SH-SY5Y (cell line): Measurements from ENCODE around the gene RYR3.

ENCODE experiments used
- GATA2 ChIP-seq: IDR thresholded peaks from 2 replicates; pipeline ENCODE4 v1.6.1; 2011; ENCODE audit warnings: mild to moderate bottlenecking, low read depth, low read length
- GATA3 ChIP-seq: IDR thresholded peaks from 2 replicates; pipeline ENCODE4 v1.6.1; 2011; ENCODE audit warnings: low read depth, mild to moderate bottlenecking, low read length, moderate library complexity

The RYR3 gene

GRCh38 chr15:33310481-33311311 lies at the start of gene RYR3:
RYR3 (plus strand) TSS chr15:33310967; CDS start chr15:33311046, 79 bp downstream.
- TF ChIP-seq GATA3 = no peak
- no peak for TF ChIP-seq GATA2

- TF ChIP-seq GATA2 (no peak), GATA3 (no peak)
Measured at GRCh38 chr15:33262306-33262705, 48.5 kb upstream of the RYR3 start.

GRCh38 chr15:33277689-33278088 lies 33.1 kb upstream of the RYR3 start:
- TF ChIP-seq GATA2 = 0 out of 2 replicates have a peak, but pooled peaks have one; percentile 7
- TF ChIP-seq GATA3 = no peak

- no peak for TF ChIP-seq GATA3
- TF ChIP-seq GATA2 = no peak
Measured at GRCh38 chr15:33278816-33279612, 31.8 kb upstream of the RYR3 start.

- TF ChIP-seq GATA2 (no peak), GATA3 (no peak)
Measured at GRCh38 chr15:33279613-33280205, 31.1 kb upstream of the RYR3 start.

- TF ChIP-seq GATA3 (no peak), GATA2 (no peak)
Measured at GRCh38 chr15:33282226-33283020, 28.3 kb upstream of the RYR3 start.

- no peak for TF ChIP-seq GATA2
- TF ChIP-seq GATA3 = no peak
Measured at GRCh38 chr15:33283576-33283975, 27.2 kb upstream of the RYR3 start.

- TF ChIP-seq GATA2 (no peak), GATA3 (no peak)
Measured at GRCh38 chr15:33284336-33284735, 26.4 kb upstream of the RYR3 start.

GRCh38 chr15:33292717-33293307 lies 18.0 kb upstream of the RYR3 start:
- no peak for TF ChIP-seq GATA3
- no peak for TF ChIP-seq GATA2

GRCh38 chr15:33293713-33294334 lies 16.9 kb upstream of the RYR3 start:
- TF ChIP-seq GATA2 = no peak
- no peak for TF ChIP-seq GATA3

- TF ChIP-seq GATA3 (no peak), GATA2 (no peak)
Measured at GRCh38 chr15:33296050-33296449, 14.7 kb upstream of the RYR3 start.

GRCh38 chr15:33296856-33297255 lies 13.9 kb upstream of the RYR3 start:
- no peak for TF ChIP-seq GATA3
- no peak for TF ChIP-seq GATA2

- TF ChIP-seq GATA2 = no peak
- TF ChIP-seq GATA3 = no peak
Measured at GRCh38 chr15:33298631-33299030, 12.1 kb upstream of the RYR3 start.
